Large intestine (tissue), 3 donors: ENCODE data around the gene SETD1A. TPM values are rescaled to one million over a fixed set of nuclear protein-coding genes. Genes with fewer than 3 reads are reported as not detected.

ENCODE experiments used
- DNase-seq, 2 donors: peaks; one replicate each; pipeline versions ENCODE4 v3.0.0 to v3.0.0-alpha.2; 2013
- H3K27ac ChIP-seq: one replicate; pipeline ENCODE4 v1.5.1; 2013; ENCODE audit warnings: low read length
- H3K27me3 ChIP-seq: 2 replicates; pipeline ENCODE4 v1.6.1; 2013; ENCODE audit warnings: low read length; ENCODE audit not compliant: control insufficient read depth, insufficient read depth
- H3K36me3 ChIP-seq: 2 replicates; pipeline ENCODE4 v1.6.1; 2013; ENCODE audit warnings: low read length; ENCODE audit not compliant: control insufficient read depth, insufficient read depth
- H3K4me1 ChIP-seq: one replicate; pipeline ENCODE4 v1.6.1; 2013; ENCODE audit warnings: low read length; ENCODE audit not compliant: control insufficient read depth, insufficient read depth
- H3K4me3 ChIP-seq: one replicate; pipeline ENCODE4 v1.5.1; 2013; ENCODE audit warnings: low read length
- H3K9me3 ChIP-seq: one replicate; pipeline ENCODE4 v1.6.1; 2013; ENCODE audit warnings: mild to moderate bottlenecking, low read depth, low read length, moderate library complexity; ENCODE audit not compliant: control insufficient read depth
- WGBS: methylation state at CpG from one replicate; pipeline ENCODE4 v1.1.5; 2013; ENCODE audit warnings: low lambda C conversion rate; ENCODE audit not compliant: insufficient coverage; 5-methylcytosine and 5-hydroxymethylcytosine counted together
- polyA plus RNA-seq: library from polyadenylated mRNA; unstranded; fragments of 120-200 nt; gene quantifications from one replicate; pipeline ENCODE4 v1.2.1, GENCODE V29; 2013

The SETD1A gene
- polyA plus RNA-seq, 1 donor = 12.3 TPM

- H3K27ac ChIP-seq = no peak overlapping the region
- no peaks in the 10 kb centered on the region for H3K27me3 ChIP-seq
- H3K36me3 ChIP-seq = peaks cover 83% of the 10 kb centered on the region
- no peak for DNase-seq
- H3K9me3 ChIP-seq = no peaks in the 10 kb centered on the region
- no peaks in the 10 kb centered on the region for H3K4me1 ChIP-seq
- no peak overlapping the region for H3K4me3 ChIP-seq
- WGBS = no CpG with 5 or more reads among the region's 19 CpGs
Measured at GRCh38 chr16:30969246-30969842, 11.8 kb downstream of the SETD1A start.

- H3K4me3 ChIP-seq = no peak overlapping the region
- H3K4me1 ChIP-seq = no peaks in the 10 kb centered on the region
- H3K36me3 ChIP-seq = peaks cover 80% of the 10 kb centered on the region
- no peaks in the 10 kb centered on the region for H3K27me3 ChIP-seq
- H3K9me3 ChIP-seq = no peaks in the 10 kb centered on the region
- WGBS = no CpG with 5 or more reads among the region's 14 CpGs
- DNase-seq = no peak
- no peak overlapping the region for H3K27ac ChIP-seq
Measured at GRCh38 chr16:30971298-30971697, 13.7 kb downstream of the SETD1A start.

DNA sequence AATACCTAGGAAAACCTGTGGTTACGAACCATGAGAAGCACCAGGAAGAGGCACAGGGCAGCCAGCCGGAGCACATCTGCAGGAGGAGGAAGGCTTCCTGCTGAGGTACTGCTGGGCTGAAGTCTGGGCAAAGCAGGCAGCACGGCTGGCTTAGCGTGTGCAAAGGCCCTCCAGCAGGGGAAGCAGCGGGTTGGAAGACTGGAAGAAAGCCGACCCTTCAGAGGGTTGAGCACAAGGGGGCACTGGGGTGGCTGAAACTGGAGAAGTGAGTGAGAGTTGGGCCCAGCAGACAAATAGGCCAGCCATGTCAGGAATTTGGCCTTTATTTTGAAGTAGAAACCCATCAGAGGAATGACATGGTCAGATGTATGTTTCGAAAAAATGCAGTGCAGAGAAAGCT, 15.3 kb downstream of the SETD1A start:
- H3K27me3 ChIP-seq = no peaks in the 10 kb centered on the region
- H3K4me3 ChIP-seq = no peak overlapping the region
- peaks cover 79% of the 10 kb centered on the region for H3K36me3 ChIP-seq
- H3K27ac ChIP-seq = no peak overlapping the region
- H3K4me1 ChIP-seq = no peaks in the 10 kb centered on the region
- H3K9me3 ChIP-seq = no peaks in the 10 kb centered on the region
- DNase-seq = no peak
- no CpG with 5 or more reads among the region's 7 CpGs for WGBS

- no peaks in the 10 kb centered on the region for H3K27me3 ChIP-seq
- H3K4me3 ChIP-seq = no peak overlapping the region
- peaks cover 77% of the 10 kb centered on the region for H3K36me3 ChIP-seq
- no peak overlapping the region for H3K27ac ChIP-seq
- no peak for DNase-seq
- H3K4me1 ChIP-seq = no peaks in the 10 kb centered on the region
- WGBS = no CpG with 5 or more reads among the region's 6 CpGs
- H3K9me3 ChIP-seq = no peaks in the 10 kb centered on the region
Measured at GRCh38 chr16:30974348-30974747, 16.8 kb downstream of the SETD1A start.

- Histone ChIP-seq H3K9me3 (no peaks in the 10 kb centered on the region), H3K27me3 (no peaks in the 10 kb centered on the region), H3K27ac (no peak overlapping the region), H3K36me3 (peaks cover 76% of the 10 kb centered on the region), H3K4me3 (no peak overlapping the region), H3K4me1 (no peaks in the 10 kb centered on the region)
- no peak for DNase-seq
- 94% methylated on average over 3 of the region's 4 CpGs for WGBS
Measured at GRCh38 chr16:30976486-30976885, 18.9 kb downstream of the SETD1A start.

- no peaks in the 10 kb centered on the region for H3K27me3 ChIP-seq
- H3K36me3 ChIP-seq = peaks cover 73% of the 10 kb centered on the region
- H3K27ac ChIP-seq = no peak overlapping the region
- WGBS = no CpG with 5 or more reads among the region's 17 CpGs
- H3K4me3 ChIP-seq = no peak overlapping the region
- no peaks in the 10 kb centered on the region for H3K4me1 ChIP-seq
- DNase-seq = no peak
- no peaks in the 10 kb centered on the region for H3K9me3 ChIP-seq
Measured at GRCh38 chr16:30977502-30977901, 19.9 kb downstream of the SETD1A start.

- H3K36me3 ChIP-seq = peaks cover 71% of the 10 kb centered on the region
- H3K9me3 ChIP-seq = no peaks in the 10 kb centered on the region
- no peak for DNase-seq
- H3K27me3 ChIP-seq = no peaks in the 10 kb centered on the region
- H3K4me1 ChIP-seq = no peaks in the 10 kb centered on the region
- no peak overlapping the region for H3K4me3 ChIP-seq
- no CpG with 5 or more reads among the region's 62 CpGs for WGBS
- H3K27ac ChIP-seq = no peak overlapping the region
Measured at GRCh38 chr16:30979170-30980022, 21.8 kb downstream of the SETD1A start.

DNA sequence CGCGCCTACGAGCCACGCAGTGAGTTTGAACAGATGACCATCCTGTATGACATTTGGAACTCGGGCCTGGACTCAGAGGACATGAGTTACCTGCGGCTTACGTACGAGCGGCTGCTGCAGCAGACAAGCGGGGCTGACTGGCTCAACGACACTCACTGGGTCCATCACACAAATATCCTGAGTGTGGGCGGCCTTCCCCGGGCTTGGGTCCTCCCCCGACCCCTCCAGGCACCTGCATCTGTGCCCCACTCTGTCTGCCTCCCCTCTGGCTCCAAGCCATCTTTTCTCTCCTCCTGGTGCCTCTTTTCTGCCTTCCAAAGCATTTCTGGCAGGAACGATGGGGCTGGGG, 22.4 kb downstream of the SETD1A start:
- Histone ChIP-seq H3K36me3 (peaks cover 73% of the 10 kb centered on the region), H3K9me3 (no peaks in the 10 kb centered on the region), H3K4me1 (no peaks in the 10 kb centered on the region), H3K27ac (no peak overlapping the region), H3K4me3 (no peak overlapping the region), H3K27me3 (no peaks in the 10 kb centered on the region)
- DNase-seq = no peak
- no CpG with 5 or more reads among the region's 15 CpGs for WGBS

GRCh38 chr16:30980434-30980833, 22.9 kb downstream of the SETD1A start:
- H3K27ac ChIP-seq = no peak overlapping the region
- H3K4me1 ChIP-seq = peaks cover 1% of the 10 kb centered on the region
- H3K4me3 ChIP-seq = no peak overlapping the region
- H3K27me3 ChIP-seq = no peaks in the 10 kb centered on the region
- no CpG with 5 or more reads among the region's 29 CpGs for WGBS
- peaks cover 70% of the 10 kb centered on the region for H3K36me3 ChIP-seq
- no peaks in the 10 kb centered on the region for H3K9me3 ChIP-seq
- DNase-seq = no peak

DNA sequence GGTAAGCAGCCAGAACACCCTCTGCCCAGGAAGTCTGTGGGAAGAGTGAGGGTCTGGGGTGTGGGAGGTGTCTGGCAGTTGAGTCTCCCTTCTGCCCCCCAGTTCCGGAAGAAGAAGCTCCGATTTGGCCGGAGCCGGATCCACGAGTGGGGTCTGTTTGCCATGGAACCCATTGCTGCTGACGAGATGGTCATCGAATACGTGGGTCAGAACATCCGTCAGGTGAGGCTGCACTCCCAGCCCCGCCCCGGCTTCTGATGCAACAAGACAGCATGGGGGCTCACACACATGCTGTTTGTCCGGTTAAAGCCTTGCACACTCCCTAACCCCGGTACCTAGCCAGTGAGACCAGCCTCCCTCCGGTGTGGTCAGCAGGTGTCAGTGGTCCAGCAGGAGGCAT, 23.4 kb downstream of the SETD1A start:
- peaks cover 64% of the 10 kb centered on the region for H3K36me3 ChIP-seq
- H3K4me3 ChIP-seq = no peak overlapping the region
- H3K4me1 ChIP-seq = peaks cover 6% of the 10 kb centered on the region

More for the DNA sequence above, 23.4 kb downstream of the SETD1A start:
- no CpG with 5 or more reads among the region's 14 CpGs for WGBS
- no peak for DNase-seq
- Histone ChIP-seq H3K27ac (no peak overlapping the region), H3K27me3 (no peaks in the 10 kb centered on the region), H3K9me3 (no peaks in the 10 kb centered on the region)
